Stimulated activated CD8-positive, alpha-beta memory T cell treated with anti-CD3 and anti-CD28 coated beads, Interleukin-15, amount 100 ng/mL, for 24 hours (primary cell): ENCODE data around the gene MCM5.
"Not testable (repeated sequence)": the region's sequence is repeated elsewhere in the genome, so short reads cannot be mapped to it uniquely, and the experiment has no call there.

Source experiments
- DNase-seq: peaks from one replicate; pipeline ENCODE4 v3.0.0-alpha.2; 2020; ENCODE audit warnings: low read depth

Gene MCM5

DNA sequence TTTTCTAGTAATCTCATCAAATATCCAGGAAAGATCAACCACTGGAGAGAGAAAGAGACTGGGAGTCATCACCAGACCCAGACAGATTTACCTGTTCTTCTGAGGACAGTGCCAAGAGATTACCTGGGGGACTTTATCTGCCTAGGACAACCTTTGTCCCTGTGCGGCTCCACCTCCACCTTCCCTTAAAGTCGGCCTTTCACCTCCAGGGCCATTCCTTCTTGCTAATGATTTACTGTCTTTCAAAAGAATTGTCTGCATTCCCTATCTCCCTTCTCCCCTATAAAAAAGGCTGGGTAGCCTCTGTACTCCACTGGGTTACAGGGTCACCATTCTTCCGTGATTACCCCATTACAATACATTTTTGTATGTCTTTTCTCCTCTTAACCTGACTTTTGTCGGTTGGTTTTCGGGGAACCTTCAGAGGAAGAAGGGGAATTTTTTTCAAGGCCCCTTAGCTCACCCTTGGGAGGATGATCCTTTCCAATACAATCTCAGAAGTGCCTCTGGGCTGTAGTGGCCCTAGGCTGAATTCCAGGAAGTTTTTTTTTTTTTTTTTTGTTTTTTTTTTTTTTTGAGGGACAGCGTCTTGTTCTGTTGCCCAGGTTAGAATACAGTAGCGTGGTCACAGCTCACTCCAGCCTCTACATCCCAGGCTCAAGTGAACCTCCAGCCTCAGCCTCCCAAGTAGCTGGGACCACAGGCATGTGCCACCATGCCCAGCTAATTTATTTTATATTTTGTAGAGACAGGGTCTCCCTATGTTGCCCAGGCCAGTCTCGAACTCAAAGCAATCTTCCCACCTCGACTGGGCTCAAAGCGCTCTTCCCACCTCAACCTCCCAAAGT is 20.6 kb upstream of the MCM5 start:
- DNase-seq = no peak

GRCh38 chr22:35380013-35380412 is 19.9 kb upstream of the MCM5 start:
- no peak for DNase-seq

GRCh38 chr22:35380537-35381423 is 19.2 kb upstream of the MCM5 start, which contains the start of gene HMOX1:
Gene HMOX1, plus strand, starts transcription at chr22:35381096. Its CDS starts 78 bp downstream, at chr22:35381174.
- DNase-seq = peak; percentile 20

GRCh38 chr22:35381424-35382009 is 18.4 kb upstream of the MCM5 start:
- DNase-seq = no peak

- no peak for DNase-seq
These were observed 16.3 kb upstream of the MCM5 start for GRCh38 chr22:35383679-35384071.

DNA sequence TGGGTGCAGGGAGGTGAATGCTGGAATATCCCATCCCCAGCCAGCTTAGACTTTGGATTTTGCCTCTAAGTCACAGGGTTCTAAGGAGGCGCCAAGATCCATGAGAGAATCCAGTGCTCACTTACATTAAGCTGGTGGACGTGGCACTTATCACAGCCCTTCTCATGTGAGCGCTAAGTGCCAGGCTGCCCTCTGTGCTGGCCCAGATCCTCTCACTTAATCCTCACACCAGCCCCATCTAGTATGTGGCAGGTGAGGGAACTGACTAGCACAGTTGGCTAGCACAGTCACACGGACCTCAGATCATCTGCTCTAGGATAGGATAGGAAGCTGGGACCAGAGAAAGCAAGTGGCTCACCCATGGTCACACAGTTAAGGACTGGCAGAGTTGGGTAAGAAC is 15.4 kb upstream of the MCM5 start:
- DNase-seq = no peak

GRCh38 chr22:35384975-35385588 is 14.9 kb upstream of the MCM5 start:
- no peak for DNase-seq

DNA sequence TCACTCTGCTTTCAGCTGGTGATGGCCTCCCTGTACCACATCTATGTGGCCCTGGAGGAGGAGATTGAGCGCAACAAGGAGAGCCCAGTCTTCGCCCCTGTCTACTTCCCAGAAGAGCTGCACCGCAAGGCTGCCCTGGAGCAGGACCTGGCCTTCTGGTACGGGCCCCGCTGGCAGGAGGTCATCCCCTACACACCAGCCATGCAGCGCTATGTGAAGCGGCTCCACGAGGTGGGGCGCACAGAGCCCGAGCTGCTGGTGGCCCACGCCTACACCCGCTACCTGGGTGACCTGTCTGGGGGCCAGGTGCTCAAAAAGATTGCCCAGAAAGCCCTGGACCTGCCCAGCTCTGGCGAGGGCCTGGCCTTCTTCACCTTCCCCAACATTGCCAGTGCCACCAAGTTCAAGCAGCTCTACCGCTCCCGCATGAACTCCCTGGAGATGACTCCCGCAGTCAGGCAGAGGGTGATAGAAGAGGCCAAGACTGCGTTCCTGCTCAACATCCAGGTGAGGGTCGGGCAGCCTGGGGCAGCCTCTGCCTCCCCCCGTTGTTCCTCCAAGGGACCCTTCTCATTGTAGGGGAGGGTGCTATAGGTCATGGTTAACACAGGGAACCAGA is 13.2 kb upstream of the MCM5 start:
- DNase-seq = no peak

- no peak for DNase-seq
These were observed 9.0 kb upstream of the MCM5 start for GRCh38 chr22:35390933-35391332.

DNA sequence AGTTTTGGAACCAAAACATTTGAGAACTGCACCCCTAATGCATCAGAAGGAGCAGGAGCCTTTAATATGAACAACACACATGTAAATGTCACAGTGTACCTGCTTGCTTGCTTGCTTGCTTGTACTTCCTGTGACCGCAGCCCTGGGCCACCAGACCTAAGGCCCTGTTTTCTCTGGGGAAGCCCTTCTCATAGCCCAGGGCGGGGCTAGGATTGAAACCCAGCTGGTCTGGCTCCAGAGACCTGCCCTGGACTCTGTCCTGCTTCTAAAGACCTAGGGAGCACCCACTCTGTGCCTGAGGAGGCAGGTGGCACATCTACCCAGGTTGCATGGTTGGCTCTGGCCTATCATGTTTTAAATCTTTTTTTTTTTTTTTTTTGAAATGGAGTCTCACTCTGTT is 7.6 kb upstream of the MCM5 start:
- DNase-seq = no peak

DNA sequence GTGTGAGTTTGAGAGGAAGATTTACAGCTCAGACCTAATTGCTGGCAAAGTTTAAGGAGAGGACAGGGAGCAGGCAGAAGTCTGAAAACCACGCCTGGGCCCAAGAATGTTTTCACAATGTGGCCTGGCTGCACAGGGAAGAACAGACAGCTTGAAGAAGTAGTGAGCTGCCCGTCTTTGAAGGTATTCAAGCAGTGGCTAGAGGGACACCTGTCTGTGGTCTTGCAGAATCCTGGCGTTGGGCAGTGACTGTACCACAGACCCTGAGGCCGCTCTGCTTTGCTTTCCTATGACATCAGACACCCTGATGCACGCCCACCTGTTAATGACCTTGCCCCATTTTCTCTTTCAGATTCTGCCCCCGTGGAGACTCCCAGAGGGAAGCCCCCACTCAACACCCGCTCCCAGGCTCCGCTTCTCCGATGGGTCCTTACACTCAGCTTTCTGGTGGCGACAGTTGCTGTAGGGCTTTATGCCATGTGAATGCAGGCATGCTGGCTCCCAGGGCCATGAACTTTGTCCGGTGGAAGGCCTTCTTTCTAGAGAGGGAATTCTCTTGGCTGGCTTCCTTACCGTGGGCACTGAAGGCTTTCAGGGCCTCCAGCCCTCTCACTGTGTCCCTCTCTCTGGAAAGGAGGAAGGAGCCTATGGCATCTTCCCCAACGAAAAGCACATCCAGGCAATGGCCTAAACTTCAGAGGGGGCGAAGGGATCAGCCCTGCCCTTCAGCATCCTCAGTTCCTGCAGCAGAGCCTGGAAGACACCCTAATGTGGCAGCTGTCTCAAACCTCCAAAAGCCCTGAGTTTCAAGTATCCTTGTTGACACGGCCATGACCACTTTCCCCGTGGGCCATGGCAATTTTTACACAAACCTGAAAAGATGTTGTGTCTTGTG is 6.6 kb upstream of the MCM5 start:
- no peak for DNase-seq

DNA sequence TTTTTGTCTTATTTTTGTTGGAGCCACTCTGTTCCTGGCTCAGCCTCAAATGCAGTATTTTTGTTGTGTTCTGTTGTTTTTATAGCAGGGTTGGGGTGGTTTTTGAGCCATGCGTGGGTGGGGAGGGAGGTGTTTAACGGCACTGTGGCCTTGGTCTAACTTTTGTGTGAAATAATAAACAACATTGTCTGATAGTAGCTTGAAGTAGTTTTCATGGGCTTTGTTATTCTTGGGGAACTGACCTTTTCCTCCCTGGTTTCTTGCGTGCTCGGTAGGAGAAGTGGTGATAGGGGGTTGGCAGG is 6.0 kb upstream of the MCM5 start:
- DNase-seq = no peak

DNA sequence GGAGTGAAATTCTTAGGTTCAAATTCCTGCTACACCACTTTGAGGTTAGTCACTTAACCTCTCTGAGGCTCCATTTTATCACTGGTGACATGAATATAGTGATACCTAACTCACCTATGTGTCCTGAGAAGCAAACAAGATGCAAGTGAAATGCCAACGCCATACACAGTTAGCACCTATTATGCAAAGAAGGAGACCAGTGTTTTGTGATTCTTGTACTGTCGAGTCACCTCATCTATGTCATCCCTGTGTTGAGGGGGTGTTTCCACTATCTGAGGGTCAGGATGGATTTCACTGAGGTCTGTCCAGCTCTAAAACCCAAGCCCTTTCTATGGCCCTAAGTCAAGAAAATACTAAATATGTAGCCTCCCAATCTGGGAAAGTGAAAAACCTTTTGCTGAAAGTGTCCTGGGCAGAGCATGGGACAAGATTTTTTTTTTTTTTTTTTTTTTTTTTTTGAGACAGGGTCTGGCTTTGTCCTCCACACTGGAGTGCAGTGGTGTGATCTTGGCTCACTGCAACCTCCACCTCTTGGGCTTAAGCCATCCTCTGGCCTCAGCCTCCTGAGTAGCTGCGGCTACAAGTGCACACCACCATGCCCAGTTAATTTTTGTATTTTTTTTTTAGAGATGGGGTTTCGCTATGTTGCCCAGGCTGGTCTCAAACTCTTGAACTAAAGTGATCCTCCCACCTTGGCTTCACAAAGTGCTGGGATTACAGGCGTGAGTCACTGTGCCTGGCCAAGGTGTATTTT is 5.0 kb upstream of the MCM5 start:
- DNase-seq = no peak

DNA sequence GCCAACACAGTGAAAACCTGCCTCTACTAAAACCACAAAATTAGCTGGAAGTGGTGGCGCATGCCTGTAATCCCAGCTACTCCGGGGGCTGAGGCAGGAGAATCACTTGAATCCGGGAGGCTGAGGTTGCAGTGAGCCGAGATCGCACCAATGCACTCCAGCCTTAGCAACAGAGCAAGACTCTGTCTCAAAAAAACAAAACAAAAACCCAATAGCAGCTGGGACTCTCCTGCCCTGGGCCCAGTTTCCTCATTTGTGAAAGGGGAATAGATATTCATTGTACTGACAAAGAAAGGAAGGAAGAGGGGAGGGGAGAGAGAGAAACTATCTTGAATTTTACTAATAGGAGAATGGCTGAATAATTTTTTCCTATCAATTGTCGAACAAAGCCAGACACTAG is 3.3 kb upstream of the MCM5 start:
- not testable (repeated sequence) for DNase-seq

- DNase-seq = no peak
These were observed 2.6 kb upstream of the MCM5 start for GRCh38 chr22:35397095-35397904.

DNA sequence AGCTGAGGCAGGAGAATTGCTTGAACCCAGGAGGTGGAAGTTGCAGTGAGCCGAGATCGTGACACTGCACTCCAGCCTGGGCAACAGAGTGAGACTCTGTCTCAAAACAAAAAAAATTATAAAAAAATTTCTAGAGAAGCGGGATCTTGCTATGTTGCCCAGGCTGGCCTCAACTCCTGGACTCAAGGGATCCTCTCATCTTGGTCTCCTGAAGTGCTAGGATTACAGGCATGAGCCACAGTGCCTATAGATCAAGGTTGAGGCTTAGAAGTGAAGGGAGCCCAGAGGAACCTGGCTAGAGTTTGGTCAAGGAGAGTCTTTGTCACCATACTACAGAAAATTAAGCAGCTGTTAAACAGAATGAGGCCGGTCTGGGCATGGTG is 1.4 kb upstream of the MCM5 start:
- DNase-seq = no peak

- DNase-seq = no peak
These were observed 744 bp upstream of the MCM5 start for GRCh38 chr22:35399114-35399677.

GRCh38 chr22:35400501-35400790 is 506 bp downstream of the MCM5 start:
- peak; percentile 21 for DNase-seq

- no peak for DNase-seq
These were observed 1.9 kb downstream of the MCM5 start for GRCh38 chr22:35401863-35402262.
